Activated CD8-positive, alpha-beta memory T cell treated with anti-CD3 and anti-CD28 coated beads, Interleukin-2, amount 50 U/mL, for 1 hour (primary cell): Measurements from ENCODE around the gene OGFOD2.

ENCODE experiments used
- DNase-seq: peaks from one replicate; pipeline ENCODE4 v3.0.0-alpha.2; 2020; ENCODE audit errors: extremely low read depth

OGFOD2 gene

DNA sequence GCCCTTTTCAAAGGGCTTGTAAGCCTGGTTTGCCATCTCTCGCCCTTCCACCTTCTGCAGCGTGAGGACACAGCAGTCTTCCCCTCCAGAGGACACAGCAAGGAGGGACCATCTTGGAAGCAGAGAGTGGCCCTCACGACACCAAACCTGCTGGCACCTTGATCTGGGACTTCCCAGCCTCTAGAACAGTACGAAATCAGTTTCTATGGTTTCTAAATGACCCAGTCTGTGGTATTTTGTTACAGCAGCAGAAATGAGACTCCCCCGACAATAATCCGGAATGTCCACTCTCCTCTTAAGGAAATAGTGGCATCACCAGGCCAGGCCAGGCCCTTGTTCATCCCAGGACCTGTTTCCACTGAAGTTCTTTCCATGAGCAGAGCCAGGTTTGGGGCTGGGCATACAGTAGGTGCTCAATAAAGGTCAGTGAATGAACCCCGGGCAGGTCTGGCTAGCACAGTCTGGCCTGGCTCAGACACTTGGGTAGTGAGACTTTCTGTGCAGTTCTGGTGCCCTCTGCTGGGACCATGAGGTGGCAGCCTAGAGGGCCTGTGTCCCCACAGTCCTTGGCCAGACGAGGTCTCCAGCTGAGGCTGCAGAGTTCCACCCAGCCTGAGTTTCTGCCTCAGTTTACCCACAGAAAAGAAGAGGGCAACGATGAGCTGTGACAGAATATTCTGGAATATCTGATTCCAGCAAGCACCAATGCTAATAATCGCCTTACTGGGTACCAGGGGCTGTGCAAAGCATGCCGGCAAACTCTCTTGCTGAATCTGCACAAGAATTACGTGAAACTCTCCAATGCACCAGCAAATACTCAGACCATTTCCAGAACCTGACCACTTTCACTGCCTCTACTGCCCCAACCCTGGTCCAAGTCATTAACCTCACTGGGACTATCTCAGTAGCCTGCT, 22.8 kb upstream of the OGFOD2 start:
- DNase-seq = peak; percentile 38

DNA sequence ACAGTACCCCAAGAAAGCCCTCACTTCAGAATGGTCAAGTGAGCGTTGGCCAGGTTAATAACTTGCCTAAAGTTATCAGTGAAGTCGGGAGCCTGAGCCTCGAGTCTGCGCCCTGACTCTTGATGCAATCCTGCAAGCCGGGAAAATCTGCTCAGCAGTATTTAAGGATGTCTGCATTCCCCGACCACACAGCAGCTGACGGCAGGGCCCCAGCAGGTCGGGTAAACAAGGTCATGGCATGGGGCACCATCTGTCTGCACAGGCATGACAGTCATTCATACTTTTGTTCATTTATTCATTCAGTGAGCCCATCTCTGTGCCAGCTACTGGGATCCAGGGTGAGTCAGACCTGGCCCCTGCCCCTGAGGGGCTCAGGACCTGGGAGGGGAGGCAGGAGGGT, 19.9 kb upstream of the OGFOD2 start:
- DNase-seq = no peak

DNA sequence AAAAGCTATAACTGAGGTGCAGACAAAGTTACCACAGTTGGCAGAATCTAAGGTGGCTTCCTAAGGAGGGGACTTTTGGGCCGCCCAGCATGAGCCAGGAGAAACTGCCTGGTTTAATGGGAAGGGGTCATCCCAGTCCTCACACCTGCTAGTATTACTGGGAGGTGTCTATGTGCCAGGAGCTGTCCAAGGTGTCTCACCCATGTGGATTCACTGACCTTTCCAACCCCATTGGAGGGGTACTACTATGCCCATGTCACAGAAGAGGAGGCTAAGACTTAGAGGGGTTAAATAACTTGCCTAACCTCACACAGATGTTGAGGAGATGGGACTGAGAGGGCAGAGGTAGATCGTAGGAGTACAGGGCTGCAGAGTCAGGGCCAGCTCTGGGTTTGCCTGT, 19.0 kb upstream of the OGFOD2 start:
- DNase-seq = no peak

GRCh38 chr12:122958198-122958888, 16.7 kb upstream of the OGFOD2 start:
- no peak for DNase-seq

DNA sequence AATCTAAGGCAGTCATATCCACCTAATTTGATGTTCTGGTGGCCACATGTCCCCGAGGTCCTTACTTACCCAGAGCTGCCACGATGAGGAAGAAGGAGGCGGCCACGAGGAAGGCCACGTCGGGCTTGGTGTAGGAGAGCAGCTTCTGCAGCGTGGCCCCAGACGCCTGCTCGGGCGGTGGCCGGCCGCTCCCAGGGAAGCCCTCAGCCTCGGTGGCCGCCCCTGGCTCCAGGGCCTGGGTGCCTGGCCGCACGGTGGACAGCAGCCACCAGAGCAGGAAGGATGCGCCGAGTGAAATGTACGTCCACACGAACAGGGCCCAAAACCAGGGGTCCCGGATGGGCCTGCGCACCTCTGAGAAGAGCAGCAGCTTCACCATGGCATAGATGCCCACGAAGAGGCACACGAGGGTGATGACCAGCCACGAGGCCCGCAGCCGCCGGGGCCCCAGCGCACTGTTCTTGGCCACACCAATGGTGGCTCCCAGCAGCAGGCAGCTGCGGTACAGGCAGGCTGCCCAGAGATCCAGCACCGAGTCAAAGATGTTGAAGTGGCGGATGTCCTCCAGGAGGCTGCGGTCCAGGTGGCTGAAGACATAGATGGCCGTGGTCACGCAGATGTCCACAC, 15.4 kb upstream of the OGFOD2 start:
- DNase-seq = no peak

GRCh38 chr12:122960193-122960569, 14.9 kb upstream of the OGFOD2 start:
- DNase-seq = no peak

GRCh38 chr12:122961531-122962329, 13.3 kb upstream of the OGFOD2 start:
- no peak for DNase-seq

DNA sequence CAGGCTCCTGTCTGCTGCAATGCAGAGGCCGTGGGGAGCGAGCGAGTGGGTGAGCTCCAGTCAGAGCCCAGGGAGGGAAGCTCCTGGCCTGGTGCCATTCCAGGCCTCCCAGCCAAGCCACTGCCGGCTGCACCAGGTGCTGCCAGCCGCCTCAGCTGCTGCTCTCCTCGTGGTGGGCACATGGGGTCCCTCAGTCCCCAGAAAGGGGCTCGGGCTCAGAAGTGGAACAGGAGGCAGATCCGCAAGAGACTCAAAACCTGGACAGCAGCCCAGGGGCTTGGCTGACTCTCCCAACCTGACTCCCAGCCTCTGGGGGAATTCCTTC, 11.1 kb upstream of the OGFOD2 start:
- DNase-seq = no peak

DNA sequence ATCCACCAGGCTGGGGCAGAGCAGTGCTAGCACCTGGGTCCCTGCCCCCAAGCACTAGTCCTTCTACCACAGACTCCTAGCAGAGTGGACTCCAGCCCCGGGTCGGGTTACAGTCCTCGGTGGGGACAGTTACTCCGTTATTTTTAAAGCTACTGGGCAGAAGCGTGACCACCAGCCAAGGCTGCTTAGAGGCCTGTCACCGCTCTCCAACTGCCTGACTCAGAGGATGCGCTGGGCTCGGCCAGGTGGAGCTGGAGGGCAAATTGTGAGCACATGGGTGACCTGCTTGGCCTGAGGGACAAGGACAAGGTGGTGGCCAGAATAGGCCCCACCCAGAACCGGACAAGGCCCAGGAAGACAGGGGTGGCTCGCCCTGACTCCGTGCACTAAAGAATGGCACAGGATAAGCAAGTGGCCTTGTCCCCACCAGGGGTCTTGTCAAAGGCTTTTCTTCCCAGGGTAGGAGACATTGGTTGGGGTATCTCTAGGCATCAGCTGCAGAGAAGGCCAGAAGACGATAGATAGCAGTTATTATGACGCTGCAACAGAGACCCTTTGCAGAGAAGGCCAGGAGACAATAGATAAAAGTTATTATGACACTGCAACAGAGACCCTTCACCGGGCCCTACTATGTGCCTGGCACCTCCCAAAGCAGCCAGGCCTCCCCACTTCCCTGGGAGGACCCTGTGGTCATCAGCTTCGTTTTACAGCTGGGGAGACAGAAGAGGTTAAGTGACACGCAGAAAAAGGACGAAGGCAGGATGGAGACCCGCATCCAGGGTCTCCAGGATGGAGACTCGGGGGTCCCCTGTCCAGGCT, 10.4 kb upstream of the OGFOD2 start:
- no peak for DNase-seq

DNA sequence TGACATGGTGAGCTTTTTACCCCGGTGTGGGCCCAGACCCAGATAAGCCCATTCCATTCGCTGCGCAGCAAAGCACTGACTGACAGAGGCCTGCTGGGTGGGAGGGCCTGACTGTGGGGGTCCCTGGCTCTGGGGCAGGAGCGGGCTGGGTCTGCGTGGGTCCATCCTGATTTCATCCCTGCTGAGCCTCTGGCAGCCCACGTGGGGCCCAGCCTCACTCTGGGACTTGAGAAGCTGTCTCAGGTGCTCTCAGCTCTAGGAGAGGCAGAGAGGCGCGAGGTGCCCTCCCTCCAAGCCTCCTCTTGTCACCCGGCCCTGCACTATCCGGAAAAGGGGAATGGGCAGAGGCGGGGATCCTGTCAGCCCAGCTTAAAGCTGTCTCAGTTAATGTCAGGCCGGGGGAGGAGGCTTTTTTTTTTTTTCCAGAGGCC, 9.7 kb upstream of the OGFOD2 start:
- no peak for DNase-seq

DNA sequence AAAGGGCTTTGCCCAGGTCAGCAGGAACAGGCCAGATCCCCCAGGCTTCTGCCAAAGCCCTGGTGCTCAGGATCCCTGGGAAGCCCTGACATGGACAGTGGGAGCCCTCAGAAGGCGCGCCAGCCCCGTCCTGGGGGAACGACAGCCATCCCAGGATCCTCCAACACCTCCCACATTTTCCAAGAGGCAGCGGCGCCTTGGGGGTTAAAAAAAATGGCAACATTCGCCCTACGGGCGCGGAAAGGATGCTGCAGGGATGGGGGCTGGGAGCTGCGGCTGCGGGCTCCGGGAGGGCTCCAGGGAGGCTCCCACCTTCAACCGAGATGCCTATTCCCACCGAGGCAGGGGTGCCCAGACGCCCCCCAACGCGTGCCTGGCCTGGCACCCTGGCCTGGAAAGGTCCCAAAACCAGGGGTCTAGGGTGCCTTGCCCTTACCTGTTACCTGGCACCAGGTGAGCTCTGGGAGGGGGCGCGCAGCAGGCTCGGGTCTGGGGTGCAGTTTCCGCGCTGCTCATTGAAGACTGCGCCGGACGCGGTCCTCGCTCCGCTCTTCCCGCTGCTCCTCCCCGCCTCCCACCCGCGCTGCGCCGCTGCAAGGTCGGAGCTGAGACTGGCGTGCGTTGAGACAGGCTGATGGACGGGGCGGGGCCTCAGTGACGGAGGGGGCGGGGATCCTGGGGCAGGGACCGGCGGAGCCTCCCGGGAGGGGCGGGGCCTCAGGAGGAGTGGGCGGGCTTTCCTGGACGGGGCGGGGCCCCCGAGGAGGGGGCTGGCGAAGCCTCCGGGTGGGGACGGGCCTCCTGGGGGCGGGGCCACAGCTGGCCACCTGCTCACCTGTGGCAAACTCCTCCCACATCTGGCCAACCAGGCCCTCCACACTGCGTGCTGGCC, 8.9 kb upstream of the OGFOD2 start, which contains the start of gene ABCB9:
Gene ABCB9 (minus strand): TSS at position 613 of the 892 bp plus-strand sequence. CDS start 6,228 bp downstream, outside the sequence.
- peak; percentile 74 for DNase-seq

DNA sequence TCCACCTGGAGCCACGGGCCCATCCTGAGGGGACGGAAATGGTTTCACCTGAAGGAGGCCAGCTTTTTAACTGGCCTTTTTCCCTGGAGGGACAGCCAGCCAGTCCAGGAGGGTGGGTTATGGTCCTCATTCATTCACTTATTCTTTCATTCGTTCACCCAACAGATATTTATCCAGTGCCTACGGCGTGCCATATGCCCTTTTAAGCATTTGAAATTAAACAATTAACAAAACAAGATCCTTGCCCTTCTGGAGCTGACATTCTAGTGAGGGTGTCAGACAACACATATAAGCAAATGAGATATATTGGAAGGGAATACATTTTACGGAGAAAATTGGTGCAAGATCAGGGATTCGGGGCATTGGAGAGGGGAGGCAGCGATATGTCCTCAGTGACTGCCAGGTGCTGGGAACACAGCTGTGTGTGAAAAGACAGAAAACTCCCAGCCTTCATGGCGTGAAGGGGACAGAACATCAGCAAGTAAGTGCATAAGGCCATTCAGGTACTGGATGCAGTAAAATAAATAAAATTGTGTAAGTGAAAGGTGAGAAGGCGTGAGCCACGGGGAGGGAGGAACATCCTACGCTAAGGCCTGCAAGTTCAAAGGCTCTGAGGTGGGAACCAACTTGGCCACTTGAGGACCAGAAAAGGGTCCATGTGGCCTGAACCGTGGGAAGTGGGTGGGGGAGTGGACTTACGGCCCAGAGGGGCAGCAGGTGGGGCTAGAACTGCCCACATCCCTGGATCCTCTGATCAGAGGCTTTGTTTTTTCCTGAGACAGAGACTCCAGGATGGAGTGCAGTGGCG, 8.1 kb upstream of the OGFOD2 start:
- DNase-seq = no peak

DNA sequence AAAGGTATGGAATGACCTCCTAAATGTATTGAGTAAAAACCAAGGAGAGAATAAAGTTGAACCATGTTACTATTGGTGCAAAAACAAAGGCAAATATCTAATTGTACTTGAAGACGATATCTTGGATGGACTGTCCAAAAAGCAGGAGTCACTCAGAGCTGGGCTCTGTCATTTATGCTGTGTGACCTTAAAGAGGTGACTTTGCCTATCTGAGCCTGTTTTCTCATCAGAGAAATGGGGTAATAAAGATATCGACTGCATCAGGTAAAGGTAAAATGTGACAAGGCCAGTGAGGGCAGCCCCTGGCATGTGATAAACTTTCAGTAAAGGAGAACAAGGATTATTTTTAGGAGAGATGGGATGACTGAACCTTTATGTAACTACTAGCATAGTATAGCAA, 6.9 kb upstream of the OGFOD2 start:
- no peak for DNase-seq

- no peak for DNase-seq
Measured at GRCh38 chr12:122969676-122970075, 5.4 kb upstream of the OGFOD2 start.

DNA sequence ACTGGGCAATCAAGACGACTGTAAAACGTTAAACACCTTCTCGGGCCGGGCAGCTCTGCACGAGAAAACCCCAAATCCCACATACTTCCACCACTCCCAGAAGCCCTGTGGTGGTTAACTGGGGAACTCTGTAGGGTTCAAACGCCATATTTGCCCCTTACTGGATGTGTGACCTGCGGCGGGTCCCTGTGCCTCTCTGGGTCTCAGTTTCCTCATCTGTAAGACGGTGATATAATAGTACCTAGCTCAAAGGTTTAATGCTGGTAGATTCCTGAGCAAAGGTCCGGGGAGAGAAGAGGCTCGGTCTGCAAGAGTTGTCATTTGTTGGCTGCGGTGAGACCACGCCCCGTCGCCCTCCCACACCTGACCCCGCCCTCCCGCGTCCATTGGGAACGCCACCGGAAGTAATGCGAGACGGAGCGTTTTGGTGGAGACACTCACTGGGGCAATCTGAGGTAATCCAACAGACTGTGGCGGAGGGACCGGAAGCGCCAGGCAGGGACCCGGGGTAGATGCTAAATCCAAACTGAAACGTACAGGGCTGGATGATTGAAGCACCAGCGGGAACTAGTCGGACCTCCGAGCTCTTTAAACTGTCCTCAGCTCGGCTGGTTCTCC, 661 bp upstream of the OGFOD2 start:
- DNase-seq = peak; percentile 97

DNA sequence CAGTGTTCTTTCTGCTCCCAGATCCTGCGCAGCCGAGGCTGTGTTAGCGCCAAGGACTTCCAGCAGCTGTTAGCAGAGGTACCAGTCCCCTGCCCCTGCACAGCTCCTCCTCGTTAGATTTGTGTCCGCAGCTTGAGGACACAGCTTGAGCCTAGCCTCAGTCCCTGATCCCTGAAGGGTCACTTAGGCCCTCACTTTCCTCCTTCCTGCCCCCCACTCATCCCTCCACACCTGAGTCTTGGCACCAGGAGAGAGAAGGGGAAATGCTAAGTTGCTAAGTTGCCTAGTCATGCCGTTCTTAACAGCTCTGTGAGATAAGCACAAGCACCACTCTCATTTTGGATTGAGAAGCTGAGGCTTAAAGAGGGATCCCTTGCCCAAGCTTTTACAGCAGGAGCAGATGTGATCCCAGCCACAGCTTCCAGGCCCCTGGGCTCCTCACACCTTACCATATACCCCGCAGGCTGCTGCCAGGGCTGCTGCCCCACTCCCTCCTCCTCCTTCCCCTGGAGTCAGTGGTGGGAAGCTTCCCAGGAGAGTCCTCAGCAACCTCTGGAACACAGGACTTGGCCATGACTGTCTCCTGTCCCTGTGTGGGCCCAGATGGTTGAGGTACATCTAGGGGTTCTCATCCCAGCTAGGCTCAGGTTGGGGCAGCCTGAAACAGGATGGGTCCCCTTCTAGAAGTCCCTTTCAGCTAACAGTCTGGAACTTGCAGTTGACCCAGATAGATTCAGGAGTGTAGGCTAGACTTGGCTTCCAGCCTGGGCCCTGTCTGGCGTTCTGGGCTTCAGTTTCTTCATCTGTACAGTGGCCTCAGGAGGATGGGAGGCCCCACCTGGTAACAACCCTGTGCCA, 975 bp downstream of the OGFOD2 start:
- DNase-seq = no peak

DNA sequence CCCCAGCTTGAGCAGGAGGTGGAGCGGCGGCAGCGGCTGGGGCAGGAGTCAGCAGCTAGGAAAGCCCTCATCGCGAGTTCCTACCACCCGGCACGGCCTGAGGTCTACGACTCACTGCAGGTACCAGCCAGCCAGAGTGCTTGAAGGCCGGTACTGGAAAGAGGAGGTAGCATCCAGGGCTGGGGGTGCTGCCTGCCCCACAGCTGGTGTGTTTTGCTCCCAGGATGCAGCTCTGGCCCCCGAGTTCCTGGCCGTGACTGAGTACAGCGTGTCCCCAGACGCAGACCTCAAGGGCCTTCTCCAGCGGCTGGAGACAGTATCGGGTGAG, 1.6 kb downstream of the OGFOD2 start:
- DNase-seq = no peak

GRCh38 chr12:122977153-122977552, 2.1 kb downstream of the OGFOD2 start:
- DNase-seq = no peak
